DMS53 treated with DMSO at 0.1 percent for 48 hours (cell line): ENCODE results near the gene HRCT1.
"Not testable (repeated sequence)": the region's sequence is repeated elsewhere in the genome, so short reads cannot be mapped to it uniquely, and the experiment has no call there.

Experiments
- DNase-seq: peaks from one replicate; lab custom pipeline; 2025; ENCODE audit not compliant: unreplicated experiment; lab: John Stamatoyannopoulos, UW

Gene HRCT1

DNA sequence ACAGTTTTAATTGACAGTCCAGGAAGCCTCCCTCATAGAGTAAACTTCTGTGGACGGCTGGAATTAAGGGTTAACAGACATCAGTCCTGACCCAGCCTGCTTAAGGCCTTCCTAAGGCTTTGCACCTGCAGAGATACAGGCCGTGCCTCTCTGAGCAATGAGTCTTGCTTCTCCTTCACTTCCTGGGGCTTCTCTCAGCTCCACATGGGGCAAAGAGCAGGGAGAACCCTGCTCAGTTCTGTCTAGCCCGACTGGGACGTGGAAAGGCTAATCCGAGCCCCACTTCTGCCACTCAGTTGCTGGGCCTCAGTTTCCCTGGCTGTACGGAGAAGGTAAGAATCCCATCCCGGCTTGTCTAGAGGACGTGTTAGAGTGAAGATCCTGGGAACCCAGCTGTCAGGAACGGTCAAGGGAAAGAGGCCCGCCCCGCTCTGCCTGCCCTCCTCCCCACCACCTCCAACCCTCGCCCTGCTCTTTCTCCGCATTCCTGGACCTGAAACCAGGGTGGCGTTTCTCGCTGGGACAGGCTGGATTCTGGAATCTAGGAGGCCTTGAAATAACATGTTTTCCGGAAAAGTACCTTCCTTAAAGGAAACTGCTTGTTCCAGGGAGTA lies 9.8 kb downstream of the HRCT1 start:
- DNase-seq, result no peak

DNA sequence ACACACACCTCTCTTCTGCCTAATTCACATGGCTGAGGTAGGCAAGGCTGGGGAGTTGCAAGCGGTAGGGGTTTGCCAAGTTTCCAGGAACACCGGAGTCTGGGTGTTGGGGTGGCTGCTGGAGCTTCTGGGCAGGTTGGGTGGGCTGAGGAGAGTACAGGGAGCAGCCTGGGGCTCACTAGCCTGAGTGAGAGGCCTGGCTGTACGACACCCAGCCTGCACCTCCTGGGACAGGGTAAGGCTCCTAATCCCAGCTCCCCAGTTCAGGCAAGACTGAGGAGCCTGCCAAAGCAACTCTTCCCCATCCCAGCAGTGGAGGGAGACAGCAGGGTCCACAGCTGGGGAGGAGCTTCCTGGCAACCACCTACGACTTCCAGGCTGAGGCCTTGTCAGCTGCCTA lies 11.3 kb downstream of the HRCT1 start:
- DNase-seq, result no peak

DNA sequence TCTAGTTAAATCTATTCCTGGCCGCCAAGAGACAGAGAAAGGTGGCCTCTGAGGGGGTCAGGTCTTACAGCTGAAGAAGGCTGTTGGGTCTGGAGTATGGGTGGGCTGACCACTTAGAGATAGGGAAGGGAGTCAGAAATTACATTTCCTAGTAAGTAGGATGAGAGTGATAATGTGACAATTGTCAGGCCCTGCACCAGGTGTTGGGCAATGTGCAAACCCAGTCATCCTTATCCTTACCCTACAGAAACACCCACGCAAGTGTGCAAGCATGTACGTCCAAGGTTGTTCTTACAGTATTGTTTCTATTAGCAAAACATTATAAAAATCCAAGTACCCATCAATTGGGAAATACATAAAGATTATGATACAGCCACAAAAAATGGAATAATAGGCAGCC lies 12.8 kb downstream of the HRCT1 start:
- no peak for DNase-seq

DNA sequence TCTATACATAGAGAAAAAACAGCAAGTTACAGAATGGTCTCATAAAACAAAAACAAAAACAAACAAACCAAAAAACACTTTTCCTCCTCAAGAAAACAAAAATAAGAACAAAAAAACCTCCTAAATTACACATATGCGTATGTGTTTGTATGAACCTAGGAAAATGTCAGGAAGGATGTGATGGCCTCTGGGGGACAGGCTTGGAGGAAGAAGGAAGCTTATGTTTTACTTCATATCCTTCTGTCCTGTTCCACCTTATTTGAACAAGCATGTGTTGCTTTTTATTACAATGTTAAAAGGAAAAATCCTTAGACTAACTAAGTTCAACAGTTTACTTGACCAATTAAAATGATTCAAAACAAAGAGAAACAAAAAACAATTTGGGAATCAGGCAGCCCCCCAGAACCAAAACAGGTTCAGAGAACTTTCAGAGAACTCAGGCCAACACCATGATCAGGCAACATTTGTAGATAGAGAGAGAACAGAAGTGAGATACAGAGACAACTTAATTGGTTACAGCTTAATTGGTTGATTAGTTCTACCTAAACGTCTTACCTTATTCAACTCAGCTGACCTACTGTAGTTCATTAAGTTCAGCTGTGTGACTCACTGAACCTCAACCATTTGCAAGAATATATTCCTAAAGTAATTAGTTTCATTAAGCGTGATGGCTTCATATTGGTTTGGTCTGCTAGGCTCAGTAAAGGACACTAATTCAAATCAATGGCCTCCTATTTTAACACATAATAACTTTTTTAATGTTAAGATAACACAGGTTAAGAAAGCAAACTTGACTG lies 13.4 kb downstream of the HRCT1 start:
- DNase-seq, result no peak

DNA sequence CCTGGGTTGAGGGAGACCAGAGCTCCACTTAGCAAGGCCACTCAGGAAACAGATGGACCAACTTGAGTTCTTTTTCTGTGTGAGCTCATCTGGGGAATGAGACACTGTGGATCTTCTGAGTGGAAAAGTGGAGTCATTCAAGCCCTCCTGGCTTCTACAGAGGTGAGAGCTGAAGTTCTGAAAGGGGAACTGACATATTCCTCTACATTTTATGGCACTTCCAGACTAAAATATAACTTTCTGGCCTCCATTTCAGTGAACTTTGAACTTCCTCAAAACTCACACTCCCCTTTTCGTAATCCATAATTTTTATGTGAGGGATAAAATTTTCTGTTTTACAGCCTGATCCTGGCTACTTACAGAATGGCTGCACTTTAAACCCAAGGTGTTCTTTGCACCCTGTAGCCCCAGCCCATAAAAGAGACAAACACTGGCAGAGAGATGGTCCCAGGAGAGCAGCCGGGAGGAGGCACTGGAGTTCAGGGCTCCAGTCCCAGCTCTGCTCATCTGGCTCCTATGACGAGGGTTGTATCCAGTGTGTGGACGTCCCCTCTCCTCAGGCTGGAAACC lies 14.1 kb downstream of the HRCT1 start:
- no peak for DNase-seq

DNA sequence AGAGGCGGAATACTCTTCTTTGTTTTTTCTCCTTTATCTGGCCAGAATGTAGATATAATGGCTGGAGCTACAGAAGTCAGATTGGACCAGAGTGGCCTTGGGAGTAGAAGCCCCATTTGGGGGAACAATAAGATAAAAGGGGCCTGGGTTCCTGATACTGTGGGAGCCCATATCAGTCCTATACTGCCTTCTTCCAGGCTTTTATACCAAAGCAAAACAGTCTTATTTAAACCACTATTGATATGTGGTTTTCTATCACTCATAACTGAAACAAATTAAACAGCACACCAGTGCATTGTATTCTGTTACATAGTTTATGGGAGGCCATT lies 17.6 kb downstream of the HRCT1 start:
- no peak for DNase-seq

DNA sequence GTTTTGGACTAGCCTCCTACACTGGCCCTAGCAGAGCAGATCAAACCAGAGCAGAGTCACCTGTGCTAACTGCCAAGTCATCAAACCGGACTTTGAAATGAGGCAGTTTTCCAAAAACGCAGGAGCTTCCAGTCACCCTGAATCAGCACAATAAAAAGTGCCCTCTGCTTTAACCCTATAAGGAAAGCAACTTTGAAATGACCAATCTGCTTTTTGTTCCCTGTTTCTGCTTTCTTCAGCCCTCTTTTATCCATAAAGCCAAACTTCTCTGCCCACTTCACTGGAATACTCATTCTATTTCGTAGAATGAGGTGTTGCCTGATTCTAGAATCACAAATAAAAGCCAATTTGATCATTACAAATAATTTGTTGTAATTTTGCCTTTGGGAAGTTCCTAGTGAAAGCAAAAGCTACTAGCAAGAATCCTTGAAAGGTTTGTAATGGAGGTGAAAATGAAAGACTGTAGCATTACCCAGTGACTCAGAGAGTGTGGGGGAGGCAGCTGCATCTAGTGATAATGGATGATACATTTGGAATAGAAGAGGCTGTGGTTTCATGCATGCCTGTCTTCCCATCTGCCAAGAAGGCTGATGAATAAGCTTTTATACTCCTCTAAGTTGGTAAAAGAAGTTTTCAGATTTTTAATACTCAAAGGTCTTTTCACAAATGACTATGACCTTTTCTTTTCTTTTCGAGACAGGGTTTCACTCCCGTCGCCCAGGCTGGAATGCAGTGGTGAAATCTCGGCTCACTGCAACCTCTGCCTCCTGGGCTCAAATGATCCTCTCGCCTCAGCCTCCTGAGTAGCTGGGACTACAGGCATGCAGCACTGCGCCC lies 18.1 kb downstream of the HRCT1 start:
- DNase-seq, result no peak

DNA sequence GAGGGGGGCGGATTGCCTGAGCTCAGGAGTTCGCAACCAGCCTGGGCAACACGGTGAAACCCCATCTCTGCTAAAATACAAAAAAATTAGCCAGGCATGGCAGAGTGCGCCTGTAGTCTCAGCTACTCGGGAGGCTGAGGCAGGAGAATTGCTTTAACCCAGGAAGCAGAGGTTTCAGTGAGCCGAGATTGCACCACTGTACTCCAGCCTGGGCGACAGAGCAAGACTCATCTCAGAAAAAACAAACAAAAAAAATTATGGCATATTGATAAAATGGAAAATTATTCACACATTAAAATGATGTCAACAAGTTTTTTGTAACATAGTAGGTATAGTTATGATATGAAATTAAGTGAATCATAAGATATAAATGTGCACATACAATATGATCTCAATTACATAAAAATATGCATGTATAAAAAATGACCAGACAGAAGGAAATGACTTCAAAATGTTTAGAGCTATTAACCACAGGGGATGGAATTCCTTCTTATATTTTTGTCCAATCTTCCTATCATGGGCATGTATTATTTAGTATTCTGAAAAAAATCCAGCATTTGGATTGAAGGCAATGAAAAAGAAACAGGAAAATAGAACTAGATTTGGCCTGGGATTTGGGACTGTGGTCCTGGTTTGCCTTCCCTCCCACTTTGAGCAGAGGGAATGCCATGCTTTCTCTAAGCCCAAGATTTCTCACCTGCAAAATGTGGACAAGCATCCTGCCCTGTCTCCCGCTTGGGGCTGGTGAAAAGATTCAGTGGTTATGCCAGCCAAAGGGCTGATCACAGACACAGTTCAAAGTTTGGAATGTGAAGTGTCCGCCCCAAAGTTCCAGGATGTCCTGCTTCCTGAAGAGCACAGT lies 22.8 kb downstream of the HRCT1 start:
- DNase-seq, result no peak

DNA sequence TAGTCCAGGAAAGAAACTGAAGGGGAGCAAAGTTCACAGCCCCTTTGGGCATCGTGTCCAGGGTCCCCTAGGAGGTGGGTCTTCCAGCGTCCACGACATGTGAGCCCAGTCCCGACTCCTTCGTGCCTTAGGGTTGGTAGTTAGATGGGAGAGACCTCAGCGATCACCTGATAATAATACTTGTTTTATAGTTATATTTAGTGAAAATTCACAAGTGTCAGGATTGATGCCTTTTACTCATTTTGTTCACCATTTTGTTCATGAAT lies 23.4 kb downstream of the HRCT1 start:
- DNase-seq, result no peak

DNA sequence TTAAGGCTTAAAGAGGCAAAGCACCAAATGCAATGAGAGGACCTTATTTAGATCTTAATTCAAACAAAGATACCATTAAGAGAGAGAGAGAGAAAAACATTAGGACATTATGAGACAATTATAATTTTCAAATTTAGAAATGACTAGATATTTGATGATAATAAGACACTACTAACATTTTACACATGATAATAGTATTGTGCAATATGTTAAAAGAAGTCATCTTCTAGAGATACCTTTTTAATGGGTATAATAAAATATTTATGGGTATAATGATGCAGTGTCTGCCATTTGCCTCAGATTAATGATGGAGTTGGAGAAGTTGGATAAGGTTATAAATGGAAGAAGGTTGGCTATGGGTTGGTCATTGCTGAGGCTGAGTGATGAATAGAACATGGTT lies 24.5 kb downstream of the HRCT1 start:
- no peak for DNase-seq

DNA sequence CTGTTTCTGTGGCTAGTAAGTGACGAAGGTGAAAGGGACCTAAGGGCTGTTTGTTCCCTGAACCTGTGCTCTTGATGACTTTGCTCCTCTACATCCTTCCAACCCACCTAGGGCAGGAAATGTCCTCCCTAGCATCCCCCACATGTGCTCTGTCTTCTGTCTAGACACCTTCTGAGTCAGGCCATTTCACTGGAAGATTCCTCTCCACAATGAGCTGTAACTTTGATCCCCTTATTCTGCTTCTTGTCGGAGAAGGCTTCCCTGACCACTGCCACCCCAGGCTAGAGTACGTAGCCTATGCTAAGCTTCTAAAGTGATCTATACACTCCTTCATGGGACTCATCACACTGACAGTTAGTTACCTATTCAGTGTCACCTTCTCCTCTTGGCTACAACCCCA lies 25.0 kb downstream of the HRCT1 start:
- DNase-seq, result no peak

DNA sequence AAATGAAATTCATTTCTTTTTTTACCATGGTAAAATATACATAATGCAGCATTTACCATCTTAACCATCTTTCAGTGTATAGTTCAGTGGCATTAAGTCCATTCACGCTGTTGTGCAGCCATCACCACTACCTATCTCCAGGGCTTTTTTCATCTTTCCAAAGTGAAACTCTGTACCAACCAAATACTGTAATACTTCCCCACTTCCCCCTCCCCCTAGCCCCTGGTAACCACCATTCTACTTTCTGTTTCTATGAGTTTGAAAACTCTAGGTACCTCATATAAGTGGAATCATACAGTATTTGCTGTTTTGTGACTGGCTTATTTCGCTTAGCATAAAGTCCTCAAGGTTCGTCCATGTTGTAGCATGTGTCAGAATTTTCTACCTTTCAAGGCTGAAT lies 26.7 kb downstream of the HRCT1 start:
- no peak for DNase-seq

DNA sequence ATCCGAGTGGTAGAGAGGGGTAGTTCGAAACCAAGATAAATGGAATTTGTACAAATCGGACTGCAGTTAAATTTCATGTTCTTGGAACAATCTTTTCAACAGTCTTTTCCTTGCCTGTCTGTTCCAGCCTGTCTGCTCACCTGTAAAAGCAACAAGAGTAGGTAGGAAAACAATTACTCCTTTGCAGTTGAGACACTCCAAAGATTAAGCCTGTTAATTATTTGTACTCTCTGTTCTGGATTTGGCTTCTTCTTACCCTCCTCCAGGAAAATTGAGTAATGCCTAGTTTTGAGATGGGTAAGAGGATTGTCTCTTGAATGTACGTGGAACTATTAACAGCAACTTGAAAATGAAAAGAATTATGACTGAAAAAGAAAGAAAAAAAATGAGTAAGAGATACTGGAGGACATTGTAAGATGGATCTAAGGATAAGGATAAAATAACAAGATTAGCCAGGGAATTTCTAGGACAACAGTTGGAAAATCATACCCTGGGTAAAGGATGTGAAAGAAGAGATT lies 27.6 kb downstream of the HRCT1 start:
- DNase-seq, result no peak

DNA sequence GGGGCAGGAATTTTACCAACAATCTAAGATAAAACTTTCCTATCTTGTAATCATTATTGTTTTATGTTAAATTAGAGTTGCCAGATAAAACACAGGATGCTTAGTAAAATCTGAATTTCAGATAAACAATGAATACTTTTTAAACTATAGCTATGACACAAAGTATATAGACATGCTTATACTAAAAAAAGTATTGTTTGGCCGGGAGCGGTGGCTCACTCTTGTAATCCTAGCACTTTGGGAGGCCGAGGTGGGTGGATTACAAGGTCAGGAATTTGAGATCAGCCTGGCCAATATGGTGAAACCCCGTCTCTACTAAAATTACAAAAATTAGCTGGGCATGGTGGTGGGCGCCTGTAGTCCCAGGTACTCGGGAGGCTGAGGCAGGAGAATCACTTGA lies 28.1 kb downstream of the HRCT1 start:
- not testable (repeated sequence) for DNase-seq

DNA sequence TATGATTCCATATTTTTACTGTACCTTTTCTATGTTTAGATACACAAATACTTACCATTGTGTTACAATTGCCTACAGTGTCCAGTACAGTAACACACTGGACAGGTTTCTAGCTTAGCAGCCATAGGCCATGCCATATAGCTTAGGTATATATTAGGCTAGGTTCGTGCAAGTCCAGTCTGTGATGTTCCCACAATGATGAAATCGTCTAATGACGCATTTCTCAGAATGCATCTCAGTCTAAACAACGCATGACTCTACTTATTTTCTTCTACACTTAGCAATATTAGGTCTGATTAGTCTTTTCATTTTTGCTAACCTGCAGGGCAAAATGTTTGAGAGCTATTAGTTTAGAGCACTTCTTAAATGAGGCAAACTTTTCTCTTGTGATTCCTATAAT lies 29.3 kb downstream of the HRCT1 start:
- no peak for DNase-seq

DNA sequence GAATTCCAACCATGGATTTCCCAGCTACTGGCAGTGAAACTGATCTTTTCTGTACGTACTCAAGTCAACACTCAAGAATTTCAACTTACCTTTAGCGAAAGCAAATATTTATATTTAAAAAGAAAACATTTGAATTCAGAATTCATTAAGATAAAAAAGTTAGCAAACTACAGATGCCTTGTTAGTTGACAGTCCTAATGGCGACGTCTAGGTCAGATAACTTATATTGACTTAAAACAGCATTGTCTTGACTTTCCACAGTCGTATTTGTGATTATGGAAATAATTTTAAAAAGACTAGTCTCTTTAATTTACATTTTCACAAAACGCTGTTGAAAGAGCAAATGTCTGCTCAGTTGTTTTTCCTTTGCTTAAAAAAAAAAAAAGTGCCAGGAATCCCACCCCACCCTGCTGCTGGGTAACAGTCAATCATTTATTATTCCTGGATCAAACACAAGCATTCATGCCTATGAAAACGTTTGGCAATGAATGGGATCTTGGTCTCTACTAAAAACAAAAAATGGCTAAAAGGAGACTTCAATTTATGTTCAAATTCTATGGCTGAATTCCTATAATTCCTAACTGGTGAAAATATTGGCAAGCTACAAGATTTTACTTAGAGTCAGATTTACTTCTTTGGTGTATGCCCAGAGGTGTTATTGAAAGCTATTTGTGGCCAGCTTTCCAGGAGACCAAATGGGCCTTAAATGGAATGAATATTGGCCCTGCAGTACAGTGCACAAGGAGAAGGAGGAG lies 29.9 kb downstream of the HRCT1 start:
- no peak for DNase-seq

DNA sequence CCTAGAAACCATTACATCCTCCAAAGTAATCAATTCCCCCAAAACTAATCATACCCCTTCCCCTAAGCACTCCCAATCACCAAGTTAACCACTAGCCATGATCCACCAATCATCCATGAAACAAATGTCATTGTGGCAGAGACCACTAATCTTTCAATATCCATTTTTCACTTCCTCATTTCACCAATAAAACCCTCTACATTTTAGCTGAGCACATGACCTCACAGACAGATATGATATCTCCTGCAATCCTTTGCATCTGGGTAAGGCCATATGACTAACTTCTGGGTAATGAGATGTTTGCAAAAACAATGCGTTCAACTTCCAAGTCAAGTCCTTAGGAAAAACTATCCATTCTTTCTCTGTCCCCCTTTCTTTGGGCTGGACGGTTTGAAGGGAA lies 31.2 kb downstream of the HRCT1 start:
- DNase-seq, result no peak

DNA sequence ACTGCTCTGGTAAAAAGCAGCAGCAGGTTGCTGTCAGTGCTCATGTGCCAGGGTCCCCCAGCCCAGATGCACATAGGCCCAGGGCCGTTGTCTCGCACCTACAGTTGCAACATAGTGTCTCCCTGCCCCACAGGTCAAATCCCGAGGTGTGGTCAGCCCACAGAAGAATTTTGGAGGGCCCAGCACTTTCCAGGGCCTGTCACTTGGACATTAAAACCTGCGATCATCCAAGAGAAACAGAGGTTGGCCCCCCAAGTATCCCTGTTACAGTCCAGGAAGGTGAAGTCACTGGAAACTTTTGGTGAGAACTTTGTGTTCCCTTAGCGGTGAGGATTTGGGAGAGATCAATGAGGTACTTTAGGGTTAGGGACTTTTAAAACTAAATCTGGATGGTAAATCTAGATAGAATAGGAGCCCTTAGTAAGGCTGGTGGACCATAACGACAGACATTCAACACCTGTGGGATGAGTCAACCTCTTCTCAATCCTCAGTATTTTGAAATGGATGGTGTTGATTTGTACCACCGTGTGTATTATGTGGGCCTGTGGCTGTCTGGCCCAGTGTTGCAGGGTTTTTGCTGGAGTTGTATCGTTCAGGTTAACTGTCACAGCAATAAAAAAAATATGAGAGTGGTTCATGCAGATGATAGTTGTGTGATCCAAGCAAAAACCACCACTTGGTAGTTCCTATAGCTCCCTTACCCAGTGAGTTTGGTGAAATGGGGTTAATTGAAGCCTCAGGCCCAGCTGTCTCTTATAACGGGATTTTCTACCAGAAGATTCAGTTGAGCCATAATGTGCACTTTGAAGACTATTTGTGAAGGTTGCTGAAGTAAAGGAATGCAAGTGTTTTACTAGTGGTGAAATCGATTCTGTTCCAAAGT lies 32.7 kb downstream of the HRCT1 start:
- no peak for DNase-seq

DNA sequence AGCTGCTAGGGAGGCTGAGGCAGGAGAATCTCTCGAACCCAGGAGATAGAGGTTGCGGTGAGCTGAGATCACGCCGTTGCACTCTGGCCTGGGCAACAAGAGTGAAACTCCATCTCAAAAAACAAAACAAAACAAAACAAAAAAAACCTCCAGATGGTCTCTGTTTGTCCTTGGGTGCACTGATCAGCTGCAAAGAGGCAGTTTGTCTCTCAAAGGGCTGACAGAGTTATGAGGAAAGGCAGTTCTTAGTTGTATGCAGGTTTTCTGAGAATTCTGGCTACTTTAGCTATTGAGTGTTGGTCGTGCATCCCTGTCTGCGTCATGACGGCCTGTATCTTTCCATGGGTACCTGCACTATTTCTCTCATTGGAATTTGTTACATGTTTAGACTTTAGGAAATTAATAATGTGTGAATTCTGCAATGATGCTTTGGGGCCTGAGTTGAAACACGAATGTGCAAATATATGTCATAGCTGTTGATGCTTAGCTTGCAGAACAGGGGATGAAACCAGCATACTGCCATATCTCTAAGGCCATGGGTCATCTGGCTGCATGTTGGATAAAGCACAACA lies 33.8 kb downstream of the HRCT1 start:
- DNase-seq, result no peak
